Hematopoietic multipotent progenitor cell treated with erythropoietin and hydrocortisone succinate and interleukin-3 and kit ligand, for 4 days (in vitro differentiated cells): Measurements from ENCODE around the gene ZMPSTE24.
"Not testable (repeated sequence)": the region's sequence is repeated elsewhere in the genome, so short reads cannot be mapped to it uniquely, and the experiment has no call there.

Source experiments
- DNase-seq: peaks from one replicate; pipeline ENCODE4 v3.0.0-alpha.2; 2015

The ZMPSTE24 gene

DNA sequence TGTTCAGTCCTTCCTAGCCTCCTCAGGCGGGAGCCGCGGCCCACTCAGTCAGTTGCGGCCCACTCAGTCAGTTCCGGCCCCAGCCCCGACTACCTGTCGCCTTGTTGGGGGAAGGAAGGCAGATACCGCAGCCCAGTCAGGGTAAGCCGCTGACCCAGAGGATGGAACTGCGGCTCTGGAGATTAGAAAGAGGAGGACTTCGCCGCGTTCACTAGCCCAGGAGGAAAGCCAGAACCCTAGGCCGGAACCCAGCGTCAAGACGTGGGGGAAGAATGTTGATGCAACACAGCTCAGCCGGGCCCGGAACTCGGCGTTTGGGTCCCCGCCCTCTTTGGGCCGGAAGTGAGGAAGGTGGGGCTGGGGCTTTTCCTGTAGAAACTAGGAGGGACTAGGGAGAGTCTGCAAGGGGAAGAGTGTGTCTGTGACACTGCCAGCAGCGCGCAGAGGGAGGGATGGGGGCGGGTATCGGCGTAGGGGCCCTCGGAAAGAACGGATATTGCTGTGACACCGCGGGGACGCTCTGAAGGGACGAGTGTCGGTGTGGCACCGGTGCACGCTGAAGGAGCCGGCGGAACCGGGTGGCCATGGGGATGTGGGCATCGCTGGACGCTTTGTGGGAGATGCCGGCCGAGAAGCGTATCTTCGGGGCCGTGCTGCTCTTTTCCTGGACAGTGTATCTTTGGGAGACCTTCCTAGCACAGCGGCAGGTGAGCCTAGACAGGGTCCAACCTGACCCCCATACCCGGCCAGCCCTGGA is at the start of gene ZMPSTE24:
ZMPSTE24 (plus strand) TSS at position 549 of the 757 bp plus-strand sequence; CDS start at position 585, 36 bp downstream.
- peak; percentile 99 for DNase-seq

DNA sequence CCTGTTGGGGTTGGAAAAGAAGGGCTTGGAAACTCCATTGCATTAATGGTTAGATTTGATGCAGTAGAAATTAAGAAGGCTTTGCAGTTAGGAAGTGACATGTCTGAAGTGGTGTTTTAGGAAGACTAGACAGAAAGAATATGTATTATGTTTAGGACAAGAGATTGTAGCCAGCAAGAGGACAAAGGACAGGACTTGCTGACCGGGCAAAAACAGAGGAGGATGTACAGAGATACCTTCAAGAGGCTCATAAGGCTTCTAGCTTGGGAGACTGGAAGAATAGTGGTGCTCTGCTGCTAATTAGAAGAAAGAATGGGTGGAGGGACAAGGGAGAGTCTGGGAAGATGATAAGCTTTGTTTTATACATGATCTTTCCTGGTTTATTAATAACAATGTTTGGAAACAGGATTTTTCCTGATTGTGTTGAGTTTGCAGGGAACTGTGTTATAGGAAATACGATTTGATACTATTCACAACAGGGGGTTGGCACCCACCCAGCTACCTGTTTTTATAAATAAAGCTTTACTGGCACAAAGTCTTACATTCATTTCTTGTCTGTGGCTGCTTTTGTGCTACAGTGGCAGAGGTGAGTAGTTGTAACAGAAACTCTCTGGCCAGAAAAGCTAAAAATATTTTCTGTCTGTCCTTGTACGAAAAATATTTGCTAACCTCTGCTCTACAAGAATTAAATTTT is 47.4 kb upstream of the ZMPSTE24 start:
- DNase-seq, result no peak

DNA sequence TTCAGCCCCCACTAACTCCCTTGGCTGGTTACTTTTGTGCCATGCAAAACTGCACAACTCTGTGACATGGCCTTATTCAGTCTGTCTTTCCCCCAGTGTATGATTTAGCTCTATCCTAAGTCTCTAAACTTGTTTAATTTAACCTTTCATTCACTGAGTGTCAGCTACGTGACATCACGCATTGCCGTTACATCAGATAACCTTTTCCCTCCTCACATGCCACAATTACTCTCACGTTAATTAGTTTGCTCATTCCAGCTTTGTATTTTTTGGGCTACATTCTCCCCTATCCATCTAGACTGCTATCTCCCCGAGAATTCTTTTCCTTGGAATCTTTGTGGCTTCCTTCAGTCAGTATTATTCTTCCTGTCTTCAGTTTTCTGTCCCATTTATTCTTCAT is 39.7 kb upstream of the ZMPSTE24 start:
- no peak for DNase-seq

DNA sequence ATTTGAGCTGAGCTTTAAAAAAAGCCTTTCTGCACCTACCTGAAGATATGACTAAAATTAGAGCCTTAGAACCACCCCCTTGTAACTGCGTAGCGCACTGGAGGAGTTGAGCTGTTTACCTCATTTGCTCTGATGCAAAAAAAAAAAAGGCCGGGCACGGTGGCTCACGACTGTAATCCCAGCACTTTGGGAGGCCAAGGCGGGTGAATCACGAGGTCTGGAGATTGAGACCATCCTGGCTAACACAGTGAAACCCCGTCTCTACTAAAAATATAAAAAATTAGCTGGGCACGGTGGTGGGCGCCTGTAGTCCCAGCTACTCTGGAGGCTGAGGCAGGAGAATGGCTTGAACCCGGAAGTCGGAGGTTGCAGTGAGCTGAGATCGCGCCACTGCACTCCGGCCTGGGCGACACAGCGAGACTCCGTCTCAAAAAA is 36.5 kb upstream of the ZMPSTE24 start:
- not testable (repeated sequence) for DNase-seq

DNA sequence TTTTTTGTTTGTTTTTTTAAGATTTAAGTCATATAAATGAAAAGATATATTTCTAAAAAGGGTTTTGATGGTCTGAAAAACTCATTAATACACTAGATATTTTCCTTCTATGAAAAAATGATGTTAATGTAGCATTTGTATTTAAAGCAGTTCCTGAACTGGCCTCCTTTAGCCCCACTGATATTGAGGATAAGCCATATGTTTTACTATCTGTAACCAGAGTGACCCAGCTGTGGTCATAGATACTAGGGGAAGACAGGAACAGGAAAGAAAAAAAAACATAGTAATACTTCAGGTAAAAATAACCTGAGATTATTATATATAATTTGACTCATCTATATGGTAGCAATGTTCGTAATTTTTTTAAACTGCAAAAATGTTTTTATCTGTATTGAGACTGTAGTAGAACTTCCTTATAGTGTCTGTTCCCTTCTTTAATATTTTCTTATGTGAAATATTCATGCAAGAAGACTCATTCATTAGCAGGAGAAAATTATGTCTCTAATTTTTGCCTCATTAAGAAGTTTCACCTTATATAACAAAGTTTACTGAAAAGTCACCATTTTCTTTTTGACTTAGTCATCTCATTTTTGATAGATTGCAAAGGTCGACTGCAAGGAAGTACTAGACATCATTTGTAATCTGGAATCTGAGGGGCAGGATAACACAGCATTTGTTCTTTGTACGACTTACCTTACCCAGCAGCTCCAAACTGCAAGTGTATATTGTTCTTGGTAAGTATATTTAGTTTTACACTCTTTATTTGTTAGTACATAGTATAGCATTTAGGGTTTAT is 35.9 kb upstream of the ZMPSTE24 start:
- peak; percentile 69 for DNase-seq

DNA sequence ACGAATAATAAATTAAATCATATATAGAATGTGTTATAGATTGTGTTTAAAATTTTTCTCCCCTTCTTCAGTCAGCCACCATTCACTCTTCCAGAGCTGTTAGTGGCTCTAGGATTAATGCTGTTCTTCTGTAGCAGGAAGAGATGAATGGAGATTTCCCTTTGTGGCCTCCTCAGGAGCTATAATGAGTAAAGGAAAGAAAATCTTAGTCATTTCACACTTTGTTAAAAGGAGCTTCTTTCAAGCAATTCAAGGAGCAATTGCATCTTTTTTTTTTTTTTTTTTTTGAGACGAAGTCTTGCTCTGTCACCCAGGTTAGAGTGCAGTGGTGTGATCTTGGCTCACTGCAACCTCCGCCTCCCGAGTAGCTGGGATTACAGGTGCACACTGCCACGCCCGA is 34.0 kb upstream of the ZMPSTE24 start:
- DNase-seq, result no peak

DNA sequence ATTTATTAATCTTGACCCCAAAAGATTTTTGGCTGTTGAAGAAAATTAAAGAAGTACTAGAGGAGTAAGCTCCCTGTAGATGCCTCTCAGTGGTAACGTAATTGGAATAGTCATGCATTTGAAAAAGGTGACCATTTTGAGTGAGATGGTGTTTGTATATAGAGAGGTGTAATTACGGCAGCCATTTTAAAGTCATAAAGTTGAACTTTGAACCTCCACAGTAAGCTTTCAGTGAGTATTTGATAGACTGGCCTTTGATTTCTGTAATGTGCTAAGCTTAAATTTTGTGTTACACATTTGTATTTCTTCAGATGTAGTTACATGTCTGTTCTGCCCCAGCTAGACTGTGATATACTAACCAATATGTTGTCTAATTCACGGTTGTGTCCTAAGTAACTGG is 31.8 kb upstream of the ZMPSTE24 start:
- DNase-seq, result no peak

DNA sequence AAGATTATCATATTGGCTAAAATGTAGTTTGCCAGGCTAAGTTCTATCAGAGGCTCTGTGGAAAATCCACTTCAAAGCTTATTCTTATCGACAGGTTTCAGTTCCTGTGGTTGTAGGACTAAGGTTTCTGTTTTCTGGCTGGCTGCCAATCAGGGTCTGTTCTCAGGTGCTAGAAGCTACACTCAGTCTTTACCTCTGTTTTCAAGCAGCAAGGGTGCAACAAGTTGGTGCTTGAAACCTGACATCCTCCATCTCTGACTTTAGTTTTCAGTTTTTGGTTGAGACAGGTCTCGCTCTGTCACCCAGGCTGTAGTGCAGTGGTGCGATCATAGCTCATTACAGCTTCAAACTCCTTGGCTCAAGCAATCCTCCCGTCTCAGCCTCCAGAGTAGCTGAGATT is 25.6 kb upstream of the ZMPSTE24 start:
- no peak for DNase-seq

DNA sequence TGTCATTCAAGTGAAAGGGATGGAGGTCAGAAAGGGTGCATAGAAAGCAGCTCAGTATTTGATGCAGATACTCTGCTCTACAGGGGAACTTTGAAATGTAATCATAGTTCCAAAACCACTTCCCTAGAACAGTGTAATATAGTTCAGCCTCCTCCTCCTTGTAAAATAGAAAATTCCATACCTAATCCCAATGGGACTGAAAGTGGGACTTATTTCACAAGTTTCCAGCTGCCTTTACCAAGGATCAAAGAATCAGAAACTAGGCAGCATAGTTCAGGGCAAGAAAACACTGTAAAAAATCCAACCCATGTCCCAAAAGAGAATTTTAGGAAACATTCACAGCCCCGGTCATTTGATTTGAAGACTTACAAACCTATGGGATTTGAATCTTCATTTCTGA is 18.4 kb upstream of the ZMPSTE24 start:
- no peak for DNase-seq

DNA sequence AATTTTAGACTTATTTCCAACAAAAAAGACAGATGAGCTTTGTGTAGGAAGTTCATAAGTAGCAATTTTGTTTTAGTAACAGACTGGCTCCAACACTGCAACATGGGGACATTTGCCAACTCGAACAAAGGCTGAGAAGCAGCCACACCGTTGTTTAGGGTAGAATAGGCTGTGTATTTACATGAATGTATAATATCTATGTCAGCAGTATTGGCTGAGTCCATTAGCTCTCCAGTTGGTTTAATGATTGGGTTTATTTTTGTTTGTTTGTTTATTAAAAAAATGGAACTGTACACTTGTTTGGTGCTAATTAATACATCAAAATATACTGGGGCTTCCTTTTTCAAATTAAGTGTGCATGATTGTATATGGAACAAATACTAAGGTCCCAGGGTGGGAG is 17.6 kb upstream of the ZMPSTE24 start:
- no peak for DNase-seq

DNA sequence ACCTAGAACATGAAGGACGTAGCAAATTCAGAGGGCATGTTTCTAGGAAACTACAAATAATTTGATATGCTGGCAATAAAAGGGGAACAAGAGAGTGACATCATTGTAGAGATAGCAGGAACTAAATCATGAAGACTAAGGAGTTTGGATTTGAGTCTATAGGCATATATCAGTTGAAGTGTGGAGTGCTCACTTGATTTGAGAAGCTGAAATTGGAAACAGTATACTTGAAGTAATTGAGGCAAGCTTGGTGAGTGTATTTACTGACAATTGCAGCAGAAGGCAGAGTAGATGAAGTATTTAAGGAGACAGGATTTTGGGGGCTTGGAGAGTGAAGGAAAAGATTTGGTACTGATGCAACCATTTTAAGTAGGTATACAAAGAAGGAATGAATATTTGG is 16.7 kb upstream of the ZMPSTE24 start:
- no peak for DNase-seq

DNA sequence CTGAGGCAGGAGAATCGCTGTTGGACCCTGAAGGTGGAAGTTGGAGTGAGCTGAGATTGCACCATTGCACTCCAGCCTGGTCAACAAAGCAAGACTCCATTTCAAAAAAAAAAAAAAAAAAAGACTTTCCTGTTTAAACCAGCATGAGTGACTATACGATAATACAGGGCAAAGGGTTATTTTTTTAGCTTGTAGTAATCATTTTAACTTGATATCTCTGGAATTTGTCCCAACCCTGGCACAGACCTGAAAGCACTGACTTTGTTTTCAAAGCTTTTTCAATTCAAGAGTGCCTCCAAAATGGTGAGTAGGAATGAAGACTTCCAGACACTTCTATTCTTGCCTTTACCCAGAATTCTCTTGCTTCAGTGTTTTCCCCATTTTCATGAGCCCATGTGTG is 14.7 kb upstream of the ZMPSTE24 start:
- DNase-seq, result no peak

DNA sequence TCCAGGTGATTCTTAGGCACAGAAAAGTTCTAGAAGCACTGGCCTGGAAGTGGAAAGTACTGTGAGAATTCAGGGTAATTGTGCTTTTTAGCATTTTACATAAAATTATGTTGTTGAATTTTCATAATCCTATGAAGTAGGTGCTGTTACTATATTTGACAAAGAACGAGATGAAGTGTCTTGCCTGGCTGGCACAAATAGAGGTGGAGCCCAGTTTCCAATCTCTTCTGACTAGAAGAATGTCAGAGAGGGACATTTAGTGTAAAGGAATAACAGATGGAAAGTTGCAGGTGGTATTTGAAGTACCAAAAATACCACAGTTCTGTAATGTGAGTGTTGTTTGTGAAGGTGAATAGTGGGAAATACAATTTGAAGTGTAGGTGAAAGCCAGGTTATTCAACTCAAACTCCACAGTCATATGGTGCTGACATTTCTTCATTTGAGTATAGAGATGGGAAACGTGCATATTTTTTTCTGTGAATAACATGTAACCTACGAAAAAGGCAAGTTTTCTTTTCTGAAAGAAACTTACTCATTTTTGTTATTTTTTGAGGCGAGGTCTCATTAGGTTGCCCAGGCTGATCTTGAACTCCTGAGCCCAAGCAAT is 13.8 kb upstream of the ZMPSTE24 start:
- DNase-seq, result no peak

DNA sequence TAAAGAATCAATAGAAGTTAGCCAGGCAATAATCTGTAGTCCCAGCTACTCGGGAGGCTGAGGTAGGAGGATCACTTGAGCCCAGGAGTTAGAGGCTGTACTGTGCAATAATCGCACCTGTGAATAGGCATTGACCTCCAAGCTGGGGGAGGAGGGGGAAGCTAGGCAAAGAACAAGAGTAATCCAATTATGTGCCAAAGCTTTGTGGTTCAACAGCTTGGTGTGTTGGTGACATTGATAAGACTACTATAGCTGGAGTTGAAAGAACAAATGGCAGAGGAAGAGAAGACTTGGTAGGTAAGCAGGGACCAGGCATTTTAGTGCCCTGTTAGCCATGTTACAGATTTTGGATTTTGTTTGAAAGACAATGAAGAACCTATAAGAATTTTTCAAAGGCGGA is 12.3 kb upstream of the ZMPSTE24 start:
- peak; percentile 83 for DNase-seq

DNA sequence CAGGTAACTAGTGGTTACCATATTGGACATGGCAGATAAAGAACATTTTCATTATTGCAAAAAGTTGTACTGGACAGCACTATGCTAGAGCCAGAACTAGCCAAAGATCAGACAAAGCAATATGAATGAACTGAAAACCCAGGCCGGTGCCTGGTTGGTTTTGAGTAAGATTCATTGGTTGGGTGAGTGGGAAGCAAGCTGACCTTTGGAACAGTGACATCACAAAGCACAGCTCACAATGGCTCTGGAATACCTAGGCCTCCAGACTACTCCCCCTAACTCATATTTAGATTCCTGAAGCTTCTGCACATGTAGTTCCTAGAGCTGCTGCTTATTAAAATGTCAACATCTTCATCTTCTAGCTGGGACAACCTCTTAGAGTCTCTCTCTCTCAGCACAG is 10.4 kb upstream of the ZMPSTE24 start, which contains the start of gene TMCO2:
TMCO2 (plus strand) TSS at position 283 of the 400 bp plus-strand sequence; CDS start at position 340, 57 bp downstream.
- no peak for DNase-seq

DNA sequence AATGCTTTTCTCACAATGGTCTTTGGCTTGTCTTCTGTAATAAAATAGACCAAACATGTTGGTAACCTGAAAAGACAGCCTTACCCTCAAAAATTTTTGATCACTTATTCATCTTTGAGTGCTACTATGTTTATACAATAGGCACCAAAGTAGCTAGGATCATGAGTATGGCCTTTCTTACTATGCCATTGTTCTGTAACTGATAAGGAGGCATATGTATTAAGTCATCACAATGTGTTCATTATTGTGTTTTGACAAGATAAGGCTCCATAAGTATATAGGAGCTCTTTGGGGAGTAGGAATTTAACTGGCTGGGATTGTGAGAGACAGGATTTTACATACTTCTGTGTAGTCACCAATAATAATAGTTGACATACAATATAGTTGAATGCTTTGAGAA is 9.6 kb upstream of the ZMPSTE24 start:
- peak; percentile 80 for DNase-seq

DNA sequence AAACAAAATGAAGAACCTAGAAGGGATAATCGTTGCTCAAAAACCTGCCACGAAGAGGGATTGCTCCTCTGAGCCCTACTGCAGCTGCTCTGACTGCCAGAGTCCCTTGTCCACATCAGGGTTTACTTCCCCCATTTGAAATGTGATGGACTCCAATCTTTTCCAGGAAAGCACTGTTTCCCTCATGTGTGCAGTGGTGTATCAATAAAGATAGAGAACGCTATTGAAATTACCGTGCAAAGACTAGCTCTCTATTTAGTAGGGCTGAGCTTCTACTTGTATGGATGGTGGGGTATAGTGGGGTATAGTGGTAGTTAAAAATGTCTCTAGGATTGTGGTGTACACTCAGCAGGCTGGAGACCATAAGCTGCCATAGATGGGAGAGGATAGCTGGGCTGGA is 6.6 kb upstream of the ZMPSTE24 start:
- DNase-seq, result no peak

DNA sequence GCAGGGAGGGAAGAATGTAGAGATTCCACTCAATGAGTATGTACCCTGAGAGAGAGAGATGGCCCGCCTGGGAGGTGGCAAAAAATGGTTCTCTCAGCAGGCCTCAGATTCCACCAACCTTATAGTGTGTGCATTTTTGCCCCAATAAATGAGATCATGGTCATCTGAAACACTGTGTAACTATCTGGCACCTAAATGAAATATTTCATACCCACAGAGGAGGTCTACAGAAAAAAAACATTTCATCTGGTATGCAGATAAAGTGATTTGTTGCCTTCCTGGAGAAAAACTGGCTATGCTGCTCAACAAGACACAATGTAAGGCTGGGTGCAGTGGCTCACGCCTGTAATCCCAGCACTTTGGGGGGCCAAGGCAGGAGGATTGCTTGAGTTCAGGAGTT is 5.4 kb upstream of the ZMPSTE24 start:
- no peak for DNase-seq

DNA sequence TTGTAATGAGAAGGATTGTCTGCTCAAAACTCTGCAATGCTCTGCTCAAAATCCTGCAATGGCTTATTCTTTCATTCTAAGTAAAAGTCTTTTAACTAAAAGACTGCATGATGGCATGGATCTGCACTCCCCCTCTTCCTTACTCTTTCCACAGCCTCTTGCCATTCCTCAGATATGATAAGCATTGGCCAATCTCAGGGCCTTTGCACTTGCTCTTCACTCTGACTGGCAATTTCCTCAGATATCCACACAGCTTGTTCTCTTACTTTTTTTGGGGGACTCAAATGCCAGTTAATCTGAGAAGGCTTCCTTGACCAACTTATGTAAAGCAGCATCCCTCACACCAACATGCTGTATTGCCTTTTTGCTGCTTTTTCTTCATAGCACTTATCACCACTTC is 2.8 kb upstream of the ZMPSTE24 start:
- DNase-seq, result no peak

DNA sequence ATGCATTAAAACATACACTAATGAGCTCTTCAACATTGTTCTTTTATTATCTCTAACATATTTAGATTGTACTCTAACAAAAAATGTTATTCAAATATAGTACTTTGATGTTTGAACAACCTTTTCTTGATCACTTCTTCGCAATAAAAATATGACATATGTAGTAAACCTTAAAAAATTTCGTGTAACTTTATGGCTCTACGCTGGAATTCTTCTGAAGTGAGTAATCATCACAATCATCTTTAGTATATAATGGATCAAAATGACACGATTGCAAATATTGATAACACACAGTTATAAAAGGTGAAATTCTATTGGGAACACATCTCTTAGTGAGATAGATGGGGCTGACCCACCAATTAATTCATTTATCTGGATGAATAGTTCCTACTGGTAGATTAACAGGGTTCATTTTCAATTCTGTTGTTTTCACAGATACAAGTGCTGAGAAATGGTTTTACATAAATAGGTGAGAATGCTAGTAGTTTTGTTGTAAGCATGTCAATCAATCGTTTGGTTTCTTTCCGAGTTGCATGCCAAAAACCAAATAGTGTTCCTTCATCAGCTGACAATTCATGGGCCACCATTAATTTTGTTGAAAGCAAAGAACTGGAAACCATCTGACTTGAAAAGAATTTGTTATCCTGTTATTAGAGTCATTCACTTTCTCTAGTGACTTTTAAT is 1.5 kb upstream of the ZMPSTE24 start:
- DNase-seq, result no peak

DNA sequence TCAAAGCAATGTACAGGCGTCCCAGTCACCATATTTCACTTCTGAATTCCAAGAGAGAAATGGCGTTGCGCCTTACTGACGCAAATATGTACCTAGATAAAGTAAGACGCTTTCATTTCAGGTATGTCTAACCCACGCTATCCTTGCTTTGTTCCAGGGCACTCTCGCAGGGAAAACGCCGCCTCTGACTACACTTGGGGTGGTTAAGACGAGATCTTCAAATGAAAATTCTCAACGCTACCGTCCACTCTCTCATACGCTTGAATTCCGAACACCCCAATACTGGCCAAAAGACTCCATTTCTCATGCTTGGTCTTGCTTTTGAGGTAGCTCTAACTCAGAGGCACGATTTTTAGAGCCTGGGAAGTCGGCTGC is 736 bp upstream of the ZMPSTE24 start:
- peak; percentile 49 for DNase-seq

DNA sequence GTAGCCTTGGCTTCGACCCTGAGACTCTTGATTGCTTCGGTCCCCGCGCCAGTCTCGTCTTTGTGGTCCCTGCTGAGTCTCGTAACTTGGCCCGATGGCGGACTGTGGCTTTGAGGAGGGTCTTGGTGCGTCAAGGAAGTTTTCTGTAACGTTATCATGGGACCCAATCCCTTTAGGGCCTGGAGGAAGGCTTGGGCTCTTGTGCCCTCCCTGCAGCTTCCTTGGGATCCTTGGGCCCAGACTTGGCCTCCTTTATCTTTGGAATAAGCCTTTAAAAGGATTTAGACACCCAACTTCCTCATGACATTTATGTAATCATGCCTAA is 371 bp downstream of the ZMPSTE24 start:
- peak; percentile 43 for DNase-seq

DNA sequence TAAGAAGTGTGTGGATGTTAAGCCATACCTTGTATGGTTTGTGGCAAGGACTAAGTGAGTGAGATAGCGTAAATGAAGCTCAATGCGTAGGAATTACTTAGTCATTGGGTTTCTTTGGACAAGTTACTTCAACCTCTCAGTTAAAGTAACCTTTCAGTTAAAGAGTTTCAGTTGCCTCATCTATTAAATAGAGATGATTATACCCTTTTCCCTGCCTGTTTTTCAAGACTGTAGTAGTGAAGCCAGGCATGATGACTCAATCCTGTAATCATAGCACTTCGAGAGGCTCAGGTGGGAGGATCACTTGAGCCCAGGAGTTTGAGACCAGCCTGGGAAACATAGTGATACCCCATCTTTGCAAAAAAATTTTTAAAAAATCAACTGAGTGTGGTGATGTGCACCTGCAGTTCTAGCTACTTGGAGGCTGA is 6.3 kb downstream of the ZMPSTE24 start:
- no peak for DNase-seq
